Calu3 (cell line): Measurements from ENCODE around the gene UAP1. TPM values are rescaled to one million over a fixed set of nuclear protein-coding genes. Genes with fewer than 3 reads are reported as not detected.

Experiments
- BruUV-seq: library from RNA; stranded (reverse); fragments of 400-500 nt; replicated peaks from 2 replicates; lab custom pipeline; 2021; lab: Mats Ljungman, UMichigan
- CTCF ChIA-PET: fragments of 300-600 bp; sonication (Branson Sonifier 250); formaldehyde crosslinking; loops from one replicate; lab custom pipeline; 2022; ENCODE audit warnings: antibody characterized with exemption; lab: Charles Lee
- DNase-seq: peaks from one replicate; pipeline ENCODE4 v3.0.0; 2022
- H3K27ac Mint-ChIP-seq: one replicate; pipeline ENCODE4 v1.8.0; 2022; ENCODE audit warnings: mixed read lengths; ENCODE audit not compliant: unreplicated experiment
- H3K27me3 Mint-ChIP-seq: one replicate; pipeline ENCODE4 v1.8.0; 2022; ENCODE audit warnings: mixed read lengths; ENCODE audit not compliant: unreplicated experiment
- H3K36me3 Mint-ChIP-seq: one replicate; pipeline ENCODE4 v1.8.0; 2022; ENCODE audit warnings: mild to moderate bottlenecking, moderate library complexity, mixed read lengths; ENCODE audit not compliant: insufficient read depth, unreplicated experiment
- H3K4me1 Mint-ChIP-seq: one replicate; pipeline ENCODE4 v1.8.0; 2022; ENCODE audit warnings: mild to moderate bottlenecking, low read depth, mixed read lengths; ENCODE audit not compliant: unreplicated experiment
- H3K4me3 Mint-ChIP-seq: one replicate; pipeline ENCODE4 v1.8.0; 2022; ENCODE audit warnings: mild to moderate bottlenecking, low read depth, moderate library complexity, mixed read lengths; ENCODE audit not compliant: unreplicated experiment
- H3K9me3 Mint-ChIP-seq: one replicate; pipeline ENCODE4 v1.8.0; 2022; ENCODE audit warnings: low read depth, mixed read lengths; ENCODE audit not compliant: unreplicated experiment
- CTCF ChIP-seq: fragments of 200-600 bp; IDR thresholded peaks from one replicate; pipeline ENCODE4 v1.8.0; 2022; ENCODE audit warnings: antibody characterized with exemption; ENCODE audit not compliant: unreplicated experiment
- intact Hi-C: fragments of 100-400 bp; cut with micrococcal nuclease; formaldehyde crosslinking; loops from one replicate; pipeline ENCODE4 v1.10.0; 2022; ENCODE audit not compliant: unreplicated experiment
- total RNA-seq: library from RNA; stranded (reverse); gene quantifications from 2 replicates; pipeline ENCODE4 v1.2.3, GENCODE V29; 2022

The UAP1 gene
- total RNA-seq, 1 experiment from 2014 or later, result 47.2 TPM

GRCh38 chr1:162562470-162562828 is 927 bp downstream of the UAP1 start:
- Mint-ChIP-seq H3K27me3 (no peaks in the 10 kb centered on the region), H3K27ac (peak overlapping the region; percentile 72), H3K36me3 (peaks cover 39% of the 10 kb centered on the region), H3K4me3 (peak overlapping the region; percentile 84), H3K9me3 (no peaks in the 10 kb centered on the region), H3K4me1 (peaks cover 33% of the 10 kb centered on the region)
- CTCF ChIA-PET, result interaction anchor here (0.6 kb wide), 2 partner anchors 54 to 307 kb away, joined by 4 read pairs; no protein-coding TSS in a partner anchor
- TSS peak; percentile 25 for BruUV-seq
- no peak for DNase-seq
- intact Hi-C loops, result loop anchor here (5.0 kb wide), 1 partner anchor 65 kb away; the partner anchor contains the start of gene UHMK1
- no peak for TF ChIP-seq CTCF

- no peak for TF ChIP-seq CTCF
- intact Hi-C loops, result loop anchor here (5.0 kb wide), 1 partner anchor 67 kb away; the partner anchor contains the start of gene UHMK1
- no peaks in the 10 kb centered on the region for H3K27me3 Mint-ChIP-seq
- BruUV-seq, result no TSS peak
- H3K36me3 Mint-ChIP-seq, result peaks cover 47% of the 10 kb centered on the region
- DNase-seq, result no peak
- CTCF ChIA-PET, result no interaction called here
- peaks cover 48% of the 10 kb centered on the region for H3K4me1 Mint-ChIP-seq
- H3K9me3 Mint-ChIP-seq, result no peaks in the 10 kb centered on the region
- H3K27ac Mint-ChIP-seq, result no peak overlapping the region
- H3K4me3 Mint-ChIP-seq, result no peak overlapping the region
Observed at GRCh38 chr1:162564762-162565218, 3.3 kb downstream of the UAP1 start.

- H3K4me3 Mint-ChIP-seq, result no peak overlapping the region
- CTCF ChIA-PET, result no interaction called here
- intact Hi-C loops, result no loop called here
- no peak for DNase-seq
- H3K36me3 Mint-ChIP-seq, result peaks cover 51% of the 10 kb centered on the region
- TF ChIP-seq CTCF, result no peak
- peaks cover 51% of the 10 kb centered on the region for H3K4me1 Mint-ChIP-seq
- no TSS peak for BruUV-seq
- H3K27me3 Mint-ChIP-seq, result no peaks in the 10 kb centered on the region
- H3K27ac Mint-ChIP-seq, result no peak overlapping the region
- no peaks in the 10 kb centered on the region for H3K9me3 Mint-ChIP-seq
Observed at GRCh38 chr1:162565460-162565859, 3.9 kb downstream of the UAP1 start.

- no peak for TF ChIP-seq CTCF
- DNase-seq, result no peak
- H3K27ac Mint-ChIP-seq, result no peak overlapping the region
- intact Hi-C loops, result no loop called here
- CTCF ChIA-PET, result no interaction called here
- H3K4me3 Mint-ChIP-seq, result no peak overlapping the region
- no TSS peak for BruUV-seq
- no peaks in the 10 kb centered on the region for H3K9me3 Mint-ChIP-seq
- H3K4me1 Mint-ChIP-seq, result peaks cover 57% of the 10 kb centered on the region
- no peaks in the 10 kb centered on the region for H3K27me3 Mint-ChIP-seq
- H3K36me3 Mint-ChIP-seq, result peaks cover 40% of the 10 kb centered on the region
Observed at GRCh38 chr1:162566870-162567269, 5.3 kb downstream of the UAP1 start.
